HG03064 (cell line): ENCODE data around the gene PTPN22.
"Not testable (repeated sequence)": the region's sequence is repeated elsewhere in the genome, so short reads cannot be mapped to it uniquely, and the experiment has no call there.

Source experiments
- ATAC-seq: cut with Tn5 transposase; IDR thresholded peaks from one replicate; pipeline ENCODE4 v1.9.1; 2021; ENCODE audit warnings: low read depth; ENCODE audit not compliant: unreplicated experiment

The PTPN22 gene

GRCh38 chr1:113854234-113854633 is 17.3 kb downstream of the PTPN22 start:
- no peak for ATAC-seq

DNA sequence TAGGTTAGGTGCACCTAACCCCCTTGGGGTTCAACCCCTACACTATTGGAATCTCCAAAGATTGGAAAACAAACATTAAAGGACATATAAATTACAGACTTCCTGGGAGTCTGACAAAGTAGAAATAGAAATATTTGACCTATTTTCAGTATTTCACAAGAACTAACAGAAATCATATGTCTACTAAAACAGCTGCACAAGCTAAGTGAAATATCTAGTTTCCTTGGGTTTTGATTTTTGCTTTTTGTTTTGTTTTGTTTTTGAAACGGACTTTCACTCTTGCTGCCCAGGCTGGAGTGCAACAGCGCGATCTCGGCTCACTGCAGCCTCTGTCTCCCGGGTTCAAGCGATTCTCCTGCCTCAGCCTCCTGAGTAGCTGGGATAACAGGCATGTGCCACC is 18.8 kb downstream of the PTPN22 start:
- not testable (repeated sequence) for ATAC-seq

- ATAC-seq, result no peak
These were observed 21.2 kb downstream of the PTPN22 start for GRCh38 chr1:113850127-113850796.

DNA sequence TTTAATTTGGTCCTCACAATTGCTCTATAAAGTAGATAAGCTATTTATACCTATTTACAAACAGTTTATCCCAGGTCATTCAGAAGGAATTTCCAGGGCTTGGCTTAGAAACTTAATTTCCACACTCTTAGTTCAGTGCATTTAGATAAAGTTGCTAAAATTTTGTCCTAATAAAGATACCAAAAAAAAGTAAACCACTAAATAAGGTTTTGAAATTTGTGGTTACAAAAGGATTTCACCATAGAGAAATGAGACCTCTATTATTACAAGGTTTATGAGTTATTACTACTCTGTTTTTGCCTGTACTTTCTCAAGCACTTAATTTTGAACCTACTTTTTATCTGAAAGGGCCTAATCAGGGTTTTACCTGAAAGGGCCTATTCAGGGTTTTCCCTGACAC is 22.4 kb downstream of the PTPN22 start:
- ATAC-seq, result no peak

DNA sequence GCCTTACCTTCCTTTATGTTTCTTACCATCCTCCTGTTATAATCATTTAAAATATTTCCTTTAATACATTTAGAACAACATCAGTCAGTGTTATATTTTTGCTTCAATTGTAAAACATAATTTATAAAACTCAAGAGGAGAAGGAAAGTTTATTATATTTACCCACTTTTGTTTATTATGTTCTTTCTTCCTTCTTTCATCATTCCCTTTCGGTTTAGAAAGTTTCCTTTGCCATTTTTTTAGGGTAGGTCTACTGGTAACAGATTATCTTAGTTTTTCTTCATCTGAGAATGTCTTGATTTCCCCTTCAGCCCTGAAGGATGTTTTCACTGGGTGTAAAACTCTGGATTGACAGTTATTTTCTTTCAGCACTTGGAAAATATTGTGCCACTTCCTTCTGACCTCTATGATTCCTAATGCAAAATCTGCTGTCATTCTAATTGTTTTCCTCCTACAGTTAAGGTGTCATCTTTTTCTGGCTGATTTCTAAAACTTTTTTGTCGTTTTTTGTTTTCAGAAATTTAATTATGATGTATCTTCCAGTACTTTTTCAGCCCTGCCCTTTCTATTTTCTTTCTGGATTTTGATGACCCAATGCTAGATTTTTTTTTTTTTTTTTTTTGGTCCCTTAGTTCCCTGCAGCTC is 25.0 kb downstream of the PTPN22 start:
- ATAC-seq, result no peak

GRCh38 chr1:113836534-113836933 is 35.0 kb downstream of the PTPN22 start:
- ATAC-seq, result no peak

- ATAC-seq, result no peak
These were observed 35.7 kb downstream of the PTPN22 start for GRCh38 chr1:113835686-113836290.

DNA sequence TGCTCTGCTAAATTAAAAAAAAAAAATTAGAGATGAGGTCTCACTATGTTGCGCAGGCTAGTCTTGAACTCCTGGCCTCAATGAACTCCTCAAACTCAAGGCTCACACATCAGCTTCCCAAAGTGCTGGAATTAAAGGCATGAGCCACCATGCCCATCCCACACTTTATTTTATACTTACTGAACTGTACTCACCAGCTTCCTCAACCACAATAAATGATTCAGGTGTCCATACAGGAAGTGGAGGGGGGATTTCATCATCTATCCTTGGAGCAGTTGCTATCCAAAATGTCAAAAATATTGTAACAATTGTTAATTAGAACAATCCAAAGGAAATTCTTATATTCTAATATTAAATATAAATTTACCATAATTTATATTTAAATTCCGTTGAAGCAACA is 36.8 kb downstream of the PTPN22 start:
- no peak for ATAC-seq

DNA sequence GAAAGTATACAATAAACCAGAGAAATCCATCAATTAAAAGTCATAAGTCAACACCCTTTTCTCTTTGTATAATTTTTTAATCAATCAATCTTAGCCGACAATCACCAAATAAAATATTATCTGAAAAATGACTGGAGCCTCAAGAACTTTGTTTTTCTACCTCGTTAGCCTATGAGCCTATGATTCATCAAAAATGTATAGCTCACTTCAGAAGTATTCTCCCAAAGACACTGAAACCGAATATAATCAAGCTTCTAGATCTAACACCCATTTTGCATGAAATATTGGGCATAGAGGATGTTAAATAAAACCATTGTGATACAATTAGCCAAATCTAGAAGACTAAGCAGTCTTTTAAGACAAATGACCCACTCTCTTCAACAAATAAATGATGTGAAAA is 41.5 kb downstream of the PTPN22 start:
- no peak for ATAC-seq

DNA sequence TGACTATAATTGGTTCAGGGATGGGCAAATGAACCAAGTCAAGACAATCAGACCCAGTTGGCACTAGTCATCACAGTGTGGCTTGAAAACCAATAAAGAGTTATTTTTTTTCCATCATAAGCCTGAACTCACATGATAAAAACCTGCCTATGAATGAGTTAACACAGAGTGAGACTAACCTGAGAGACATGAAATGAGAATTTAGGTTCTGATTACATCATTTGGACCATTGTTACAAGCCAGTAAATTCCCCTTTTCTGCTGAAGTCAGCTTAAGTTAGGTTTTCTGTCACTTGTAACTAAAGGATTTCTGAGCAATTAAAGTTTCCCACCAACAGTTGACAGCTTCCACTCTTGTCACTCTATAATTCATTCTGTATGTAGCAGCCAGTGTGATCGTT is 49.6 kb downstream of the PTPN22 start:
- ATAC-seq, result no peak

DNA sequence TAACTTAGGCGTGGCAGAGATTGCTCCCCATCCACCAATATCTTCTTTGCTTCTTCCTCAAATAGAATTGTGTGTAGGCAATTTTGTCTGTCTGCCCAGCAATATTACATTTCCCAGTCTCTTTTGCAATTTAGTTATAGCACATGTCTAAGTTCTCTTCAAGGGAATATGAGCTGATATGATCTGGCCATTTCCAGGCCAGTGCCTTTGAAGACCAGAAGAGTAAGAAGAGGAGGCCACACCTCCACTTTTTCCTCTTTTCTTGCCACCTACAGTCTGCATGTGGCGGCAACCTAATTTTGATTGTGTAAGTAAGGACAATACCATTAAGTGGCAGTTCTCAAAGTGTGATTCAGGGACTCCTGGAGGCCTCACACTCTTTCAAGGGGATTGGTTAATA is 52.9 kb downstream of the PTPN22 start:
- no peak for ATAC-seq

GRCh38 chr1:113813218-113813617 is 58.3 kb downstream of the PTPN22 start:
- no peak for ATAC-seq

- ATAC-seq, result no peak
These were observed 58.8 kb downstream of the PTPN22 start for GRCh38 chr1:113812661-113813135.

DNA sequence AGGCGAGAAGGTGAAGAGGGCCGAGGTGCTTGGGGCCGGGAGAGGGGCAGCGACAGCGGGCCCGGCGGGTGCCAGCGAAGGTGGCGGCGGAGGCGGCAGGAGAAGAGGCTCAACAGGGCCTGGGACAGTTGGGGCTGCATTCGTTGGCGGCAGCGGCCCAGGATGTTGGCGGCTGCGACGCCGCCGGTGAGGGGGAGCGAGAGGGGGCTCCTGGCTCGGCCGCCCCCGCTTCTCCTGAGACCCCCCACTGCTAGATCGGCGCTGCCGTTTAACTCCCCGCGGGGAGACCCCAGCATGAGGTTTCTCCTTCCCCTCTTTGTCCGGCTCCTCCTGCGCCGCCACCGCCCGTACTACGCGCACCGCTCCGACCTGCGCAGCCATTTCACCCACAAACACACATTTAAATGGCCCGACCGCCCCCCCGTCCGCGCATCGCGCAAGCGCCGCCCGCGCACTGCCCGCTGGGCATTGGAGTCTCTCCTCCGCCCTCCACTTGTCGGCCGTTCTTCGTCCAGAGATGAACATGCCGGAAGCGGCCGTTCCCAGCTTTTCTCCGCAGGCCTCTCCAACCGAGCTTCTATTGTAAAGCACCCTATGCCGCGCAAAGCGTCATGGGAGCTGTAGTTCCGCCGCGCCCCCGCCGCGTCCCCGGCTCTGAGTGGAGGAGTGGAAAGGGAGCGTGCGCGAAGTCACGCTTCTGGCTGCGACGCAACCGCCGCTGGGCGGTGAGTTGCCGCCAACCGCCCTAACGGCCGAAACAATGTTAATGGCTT is 59.4 kb downstream of the PTPN22 start, which contains the start of gene RSBN1:
RSBN1 (minus strand) TSS at position 589 of the 773 bp plus-strand sequence; CDS start at position 525, 64 bp downstream.
- peak; percentile 85 for ATAC-seq

DNA sequence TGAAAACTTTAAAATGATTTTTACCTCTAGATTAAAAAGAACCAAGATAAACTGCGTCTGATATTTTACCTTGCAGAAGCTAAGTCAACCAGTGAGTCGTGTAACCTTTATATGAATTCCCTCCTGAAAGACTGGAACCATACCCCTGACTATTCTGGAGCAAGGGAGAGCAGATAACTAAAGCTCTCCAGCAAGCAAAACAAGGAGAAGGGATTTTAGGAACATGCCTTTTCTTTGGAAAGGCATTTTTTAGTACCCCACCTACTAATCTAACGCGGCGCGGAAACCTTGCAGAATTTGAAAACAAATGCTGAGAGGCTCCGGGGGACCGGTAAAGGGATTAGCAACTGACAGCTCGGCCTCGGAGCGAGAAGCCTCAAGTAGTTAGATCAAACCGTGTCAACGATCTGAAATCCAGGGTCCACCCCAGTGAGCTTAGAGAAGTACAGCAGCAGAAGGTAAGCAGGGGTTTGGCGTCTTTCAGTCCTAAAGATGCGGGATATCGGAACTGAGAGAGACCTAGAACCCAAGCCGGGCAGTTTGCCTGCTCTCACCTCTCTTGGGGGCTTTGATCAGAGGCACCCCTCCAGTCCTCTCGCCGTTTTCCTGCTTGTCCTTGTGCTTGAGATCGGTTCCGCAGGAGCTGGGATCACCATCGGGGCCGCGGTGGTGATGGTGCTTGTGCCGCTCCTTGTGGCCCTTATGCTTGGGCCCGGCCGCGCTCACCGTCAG is 60.2 kb downstream of the PTPN22 start:
- peak; percentile 21 for ATAC-seq

DNA sequence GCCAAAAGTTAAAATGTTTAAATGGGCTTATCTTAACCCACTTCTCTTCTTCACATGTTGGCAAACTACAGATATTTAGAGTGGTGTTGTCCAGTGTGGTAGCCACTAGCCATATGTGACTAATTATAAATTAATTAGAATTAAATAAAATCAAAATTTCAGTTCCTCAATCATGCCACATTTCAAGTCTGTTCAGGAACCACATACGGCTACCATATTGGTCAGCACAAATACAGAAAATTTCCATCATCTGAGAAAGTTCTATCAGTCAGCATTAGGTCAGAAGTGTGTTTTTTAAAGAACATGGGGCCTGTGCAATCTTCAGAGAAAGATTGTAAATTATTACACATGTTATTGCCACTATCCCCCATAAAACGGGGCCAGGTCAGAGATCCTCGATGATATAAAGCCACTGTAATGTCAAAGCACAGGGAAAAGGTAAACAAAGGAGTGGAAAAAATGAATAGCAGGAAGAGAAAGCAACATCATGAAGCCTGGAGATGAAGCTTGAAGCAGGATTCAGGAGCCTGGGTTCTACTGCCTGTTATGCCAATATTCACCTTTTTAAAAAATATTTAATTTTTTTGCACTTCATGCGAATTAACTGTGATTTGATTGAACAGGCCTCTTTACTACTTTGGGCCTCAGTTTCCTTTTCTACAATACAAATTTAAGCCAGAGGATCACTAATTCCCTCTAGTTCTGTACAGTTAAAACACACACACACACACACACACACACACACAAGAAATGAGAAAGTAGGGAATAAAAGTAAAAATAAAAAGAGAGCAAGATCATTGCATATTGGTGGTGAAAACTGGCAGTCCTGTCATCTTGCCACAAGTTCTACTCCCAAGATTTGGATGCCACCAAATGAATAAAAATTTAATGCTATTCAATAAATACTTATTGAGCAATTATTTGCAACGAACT is 61.6 kb downstream of the PTPN22 start:
- ATAC-seq, result no peak

DNA sequence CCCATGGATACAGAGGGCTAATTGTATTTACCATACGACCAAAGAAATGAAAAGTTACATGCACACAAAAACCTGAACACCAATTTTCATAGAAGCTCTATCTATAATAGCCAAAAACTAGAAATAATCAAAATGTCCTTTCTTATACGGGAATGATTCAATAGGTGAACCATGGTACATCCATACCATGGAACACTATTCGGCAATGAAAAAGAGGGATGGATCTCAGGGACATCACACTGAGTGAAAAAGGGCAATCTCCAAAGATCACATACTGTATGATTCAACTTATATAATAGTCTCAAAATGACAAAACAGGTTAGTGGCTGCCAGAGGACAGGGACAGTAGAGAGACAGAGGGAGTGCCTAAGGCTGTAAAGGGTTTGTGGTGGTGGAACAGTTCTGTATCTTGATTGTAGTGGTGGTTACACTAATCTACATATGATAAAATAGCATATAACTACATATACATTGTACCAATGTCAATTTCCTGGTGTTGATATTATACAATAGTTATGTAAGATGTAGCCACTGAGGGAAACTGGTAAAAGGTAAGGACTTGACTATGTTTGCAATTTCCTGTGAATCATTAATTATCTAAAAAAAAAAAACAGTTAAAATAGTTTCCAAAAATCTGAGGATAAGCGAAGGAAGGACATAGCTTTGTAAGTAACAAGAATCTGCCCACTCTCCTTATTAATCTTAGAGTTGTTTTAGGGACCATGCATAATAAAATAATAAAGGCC is 62.9 kb downstream of the PTPN22 start:
- no peak for ATAC-seq

- no peak for ATAC-seq
These were observed 65.9 kb downstream of the PTPN22 start for GRCh38 chr1:113805639-113806038.

GRCh38 chr1:113805256-113805531 is 66.3 kb downstream of the PTPN22 start:
- no peak for ATAC-seq
